Measurements from ENCODE around the gene RAF1. TPM values are rescaled to one million over a fixed set of nuclear protein-coding genes. Genes with fewer than 3 reads are reported as not detected.

RAF1 gene
- total RNA-seq, 1 experiment from 2014 or later, result 64.3 TPM

- ChIA-PET RAD21 (ENCODE audit: low non-redundant PET in 1 of 2, low total read pairs in 2 of 2, uncharacterized antibody in 2 of 2, unreplicated experiment in 2 of 2) (no interaction called here), CTCF (no interaction called here), POLR2A (interaction anchor here (0.6 kb wide), 1 partner anchor 34 kb away, joined by 3 read pairs; no protein-coding TSS in a partner anchor)
- H3K36me3 ChIP-seq (ENCODE audit: control insufficient read depth in 1 of 2, insufficient read depth in 2 of 2, low read length in 2 of 2), result no peaks in the 10 kb centered on the region
- no peak overlapping the region for H2AFZ ChIP-seq (ENCODE audit: low read depth, low read length, poor library complexity, severe bottlenecking)
- no peaks in the 10 kb centered on the region for H3K9me2 ChIP-seq (ENCODE audit: insufficient read depth)
- peaks cover 100% of the 10 kb centered on the region for H3K79me2 ChIP-seq (ENCODE audit: insufficient read depth, low read length)
- H3K4me3 ChIP-seq (replicated peaks in 1 of 2; ENCODE audit: low read depth in 1 of 2, low read length in 2 of 2), result 0 out of 4 replicates have a peak overlapping the region, but pooled peaks of 1 of the 2 experiments have one; percentile 12
- H3K4me2 ChIP-seq (ENCODE audit: low read length), result peak overlapping the region; percentile 54
- DNase-seq (ENCODE audit: low read depth, low spot score) (no peak), ATAC-seq (no peak)
- H3K4me1 ChIP-seq (ENCODE audit: control insufficient read depth in 1 of 2, insufficient read depth in 2 of 2, low read length in 2 of 2), result peaks cover 37 to 48% of the 10 kb centered on the region in 2 experiments
- peak overlapping the region; percentile 2; the same call in 1 of the 2 replicates for H3K9ac ChIP-seq (ENCODE audit: low read length)
- peaks cover 13% of the 10 kb centered on the region; the same call in 1 of the 2 replicates for H4K20me1 ChIP-seq (ENCODE audit: insufficient read depth)
- TF ChIP-seq CTCF (IDR thresholded peaks at IDR 0.05 in 2 of 3, conservative IDR thresholded peaks at IDR 0.05 in 1 of 3; ENCODE audit: borderline replicate concordance in 1 of 3, insufficient read depth in 1 of 3, low read depth in 2 of 3, low read length in 2 of 3), result no peak
- no peak for TF ChIP-seq YY1 (IDR thresholded peaks at IDR 0.05; ENCODE audit: extremely low read depth, insufficient replicate concordance, low read depth, low read length)
- no peak for TF ChIP-seq EZH2phosphoT487 (IDR thresholded peaks at IDR 0.05; ENCODE audit: borderline replicate concordance)
- TF ChIP-seq EZH2 (IDR thresholded peaks at IDR 0.05), result no peak
- TF ChIP-seq ZFX (IDR thresholded peaks at IDR 0.05), result no peak
- no peak for TF ChIP-seq CEBPB (IDR thresholded peaks at IDR 0.05; ENCODE audit: low read depth)
- TF ChIP-seq POLR2A (IDR thresholded peaks at IDR 0.05; ENCODE audit: borderline replicate concordance, extremely low read depth, insufficient read depth, insufficient read length), result no peak
- TF ChIP-seq REST (IDR thresholded peaks at IDR 0.05; ENCODE audit: low read depth), result no peak
- TF ChIP-seq FOSL1 (IDR thresholded peaks at IDR 0.05; ENCODE audit: low read depth), result no peak
- TF ChIP-seq SP1 (IDR thresholded peaks at IDR 0.05; ENCODE audit: low read depth), result no peak
- no TSS peak for BruUV-seq (replicated peaks)
- H3K9me3 ChIP-seq (ENCODE audit: control insufficient read depth in 1 of 2, insufficient read depth in 1 of 2, low read depth in 1 of 2, low read length in 2 of 2), result no peaks in the 10 kb centered on the region
- intact Hi-C loops (cut with micrococcal nuclease), result no loop called here
- H3K27ac ChIP-seq (ENCODE audit: low read depth, low read length), result peak overlapping the region; percentile 27; the same call in 1 of the 2 replicates
- no peaks in the 10 kb centered on the region for H3K27me3 ChIP-seq (ENCODE audit: insufficient read depth, low read length)
These were observed 5.3 kb downstream of the RAF1 start for GRCh38 chr3:12658593-12659058.
